HS-27A (cell line): Measurements from ENCODE around the gene MRPL30.
"Not testable (repeated sequence)": the region's sequence is repeated elsewhere in the genome, so short reads cannot be mapped to it uniquely, and the experiment has no call there.

ENCODE experiments used
- DNase-seq: peaks from one replicate; pipeline ENCODE4 v3.0.0-alpha.2; 2012; ENCODE audit warnings: low read depth, missing footprints

The MRPL30 gene

GRCh38 chr2:99184811-99185210, 3.8 kb downstream of the MRPL30 start:
- DNase-seq = no peak

GRCh38 chr2:99187011-99187410, 6.0 kb downstream of the MRPL30 start:
- DNase-seq = no peak

DNA sequence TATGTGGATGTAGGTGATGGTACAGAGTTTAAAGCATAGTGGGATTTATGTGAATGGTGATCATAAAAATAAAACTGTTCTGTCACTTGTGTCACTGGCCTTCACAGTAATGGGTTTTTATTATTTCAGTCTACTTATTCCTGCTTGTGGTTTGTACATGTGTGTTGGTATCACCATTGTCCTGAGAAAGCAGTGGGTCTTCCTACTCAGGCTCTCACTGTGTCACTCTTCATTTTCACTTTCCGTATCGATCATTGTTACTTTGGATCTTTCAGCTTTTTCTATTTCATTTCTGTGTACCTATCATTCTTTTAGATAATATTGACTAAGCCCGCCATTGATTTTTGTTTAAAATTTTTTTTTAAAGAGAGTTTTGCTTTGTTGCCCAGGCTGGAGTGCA, 7.4 kb downstream of the MRPL30 start:
- no peak for DNase-seq

DNA sequence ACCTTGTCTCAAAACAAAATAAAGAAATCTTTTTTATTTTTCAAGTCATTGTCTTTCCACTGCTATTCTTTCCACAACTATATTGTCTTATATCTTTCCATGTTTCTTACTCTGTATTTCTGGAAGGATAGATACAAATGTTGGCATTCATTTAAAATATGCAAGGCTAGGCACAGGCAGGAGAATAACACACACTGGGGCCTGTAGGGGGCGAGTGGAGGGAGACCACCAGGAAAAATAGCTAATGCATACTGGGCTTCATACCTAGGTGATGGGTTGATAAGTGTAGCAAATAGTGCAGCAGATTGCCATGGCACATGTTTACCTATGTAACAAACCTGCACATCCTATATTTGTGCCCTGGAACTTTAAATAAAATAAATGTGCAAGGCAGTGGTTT, 9.6 kb downstream of the MRPL30 start:
- no peak for DNase-seq

GRCh38 chr2:99192364-99192763, 11.4 kb downstream of the MRPL30 start:
- not testable (repeated sequence) for DNase-seq

DNA sequence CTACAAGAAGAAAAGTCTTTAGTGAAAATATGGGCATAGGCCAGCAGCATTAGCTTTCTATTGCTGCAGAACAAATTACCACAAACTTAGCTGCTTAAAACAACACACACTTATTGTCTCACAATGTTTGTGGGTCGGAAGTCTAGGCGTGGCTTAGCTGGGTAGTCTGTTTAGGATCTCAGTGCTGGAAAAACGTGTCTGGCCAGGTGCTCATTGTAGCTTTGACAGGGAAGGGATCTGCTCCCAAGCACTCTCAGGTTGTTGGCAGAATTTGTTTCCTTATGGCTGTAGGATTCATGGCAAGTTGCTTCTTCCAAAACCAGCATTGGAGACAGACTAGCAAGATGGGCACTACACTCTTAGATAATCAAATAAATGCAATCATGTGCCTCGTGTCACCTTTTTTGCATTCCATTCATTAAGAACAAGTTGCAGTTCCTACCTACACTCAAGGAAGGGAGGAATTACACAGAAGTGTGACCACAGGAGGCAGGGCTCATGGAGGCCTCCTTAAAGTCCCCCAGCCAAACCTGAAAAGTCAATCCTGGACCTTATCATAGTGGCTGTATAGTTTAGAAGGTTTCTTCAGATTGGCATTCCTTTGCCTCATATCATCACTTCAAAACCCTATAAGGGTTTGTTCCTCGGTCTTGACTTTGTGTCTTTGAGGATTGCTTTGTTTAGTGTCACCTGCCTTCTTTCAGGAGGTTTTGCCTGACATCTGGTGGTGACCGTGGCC, 17.3 kb downstream of the MRPL30 start:
- no peak for DNase-seq

DNA sequence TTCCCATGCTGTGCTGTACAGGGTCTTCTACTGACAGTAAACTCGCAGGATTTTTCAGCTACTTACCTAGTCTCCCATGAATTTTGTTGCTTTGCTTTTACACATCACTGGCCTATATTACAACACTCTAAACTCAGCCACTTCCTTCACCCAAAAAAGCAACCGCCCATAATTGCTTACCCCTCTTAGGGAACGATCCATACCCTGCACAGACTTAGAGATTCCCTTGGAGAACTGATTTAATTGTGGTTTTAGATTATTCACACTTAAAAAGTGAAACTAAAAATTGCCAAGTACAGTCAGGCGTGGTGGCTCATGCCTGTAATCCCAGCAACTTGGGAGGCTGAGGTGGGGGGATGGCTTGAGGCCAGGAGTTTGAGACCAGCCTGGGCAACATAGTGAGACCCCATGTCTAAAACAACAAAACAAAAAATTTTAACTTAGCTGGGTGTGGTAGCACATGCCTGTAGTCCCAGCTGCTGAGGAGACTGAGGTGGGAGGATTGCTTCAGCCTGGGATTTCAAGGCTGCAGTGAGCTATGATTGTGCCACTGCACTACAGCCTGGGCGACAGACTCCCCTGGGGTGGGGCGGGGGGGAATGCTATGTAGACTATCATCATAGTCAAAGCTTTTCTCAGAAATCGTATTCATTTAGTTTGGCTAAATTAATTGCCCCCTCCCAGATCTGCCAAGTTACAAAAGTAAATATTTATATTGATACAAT, 19.3 kb downstream of the MRPL30 start:
- DNase-seq = no peak

DNA sequence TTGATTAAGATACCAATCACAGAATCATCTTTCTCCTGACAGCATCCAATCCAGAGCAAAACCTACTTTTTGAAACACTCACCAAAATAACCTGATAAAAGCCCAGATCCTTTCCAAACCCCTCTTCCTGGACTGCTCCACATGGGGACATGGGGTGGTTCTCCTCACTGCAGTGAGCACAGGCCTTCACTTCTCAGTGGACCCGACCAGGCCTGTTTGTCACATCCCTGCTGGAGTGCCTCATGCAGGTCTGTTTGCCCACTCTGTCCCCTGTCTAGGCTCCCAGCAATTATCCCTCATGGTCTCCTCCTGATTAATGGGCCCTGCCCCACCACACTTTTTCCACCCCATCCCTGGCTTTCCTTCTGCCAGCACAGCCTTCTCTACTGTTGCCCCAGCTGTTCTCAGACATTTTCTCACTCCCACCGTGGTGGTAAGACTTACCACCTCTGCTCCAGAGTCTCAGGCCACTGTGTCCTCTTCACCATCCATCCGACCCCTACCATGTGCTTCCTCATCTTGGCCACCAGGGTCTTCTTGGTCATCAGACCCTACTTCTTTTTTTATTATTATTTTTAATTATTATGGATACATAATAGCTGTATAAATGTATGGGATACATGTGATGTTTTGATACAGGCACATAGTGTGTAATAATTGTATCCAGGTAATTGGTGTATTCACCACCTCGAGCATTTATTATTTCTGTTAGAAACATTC, 21.1 kb downstream of the MRPL30 start:
- DNase-seq = no peak

DNA sequence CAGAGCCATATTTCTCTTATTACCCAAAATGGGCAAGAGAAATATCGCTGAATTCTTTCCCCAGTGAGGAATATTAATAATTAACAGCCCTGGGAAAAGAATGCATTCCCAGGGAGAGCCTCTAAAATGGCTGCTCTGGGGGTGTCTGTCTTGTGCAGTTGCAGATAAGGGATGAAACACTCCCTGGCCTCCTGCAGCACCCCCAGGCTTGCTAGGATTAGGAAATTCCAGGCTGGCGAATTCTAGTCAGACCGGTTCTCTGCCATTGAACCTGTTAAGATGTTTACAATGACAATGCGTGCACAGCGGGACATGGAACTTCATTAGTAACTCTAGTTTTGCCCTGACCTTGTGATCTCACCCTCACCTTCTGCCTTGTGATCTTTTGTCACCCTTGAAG, 24.5 kb downstream of the MRPL30 start:
- DNase-seq = no peak

DNA sequence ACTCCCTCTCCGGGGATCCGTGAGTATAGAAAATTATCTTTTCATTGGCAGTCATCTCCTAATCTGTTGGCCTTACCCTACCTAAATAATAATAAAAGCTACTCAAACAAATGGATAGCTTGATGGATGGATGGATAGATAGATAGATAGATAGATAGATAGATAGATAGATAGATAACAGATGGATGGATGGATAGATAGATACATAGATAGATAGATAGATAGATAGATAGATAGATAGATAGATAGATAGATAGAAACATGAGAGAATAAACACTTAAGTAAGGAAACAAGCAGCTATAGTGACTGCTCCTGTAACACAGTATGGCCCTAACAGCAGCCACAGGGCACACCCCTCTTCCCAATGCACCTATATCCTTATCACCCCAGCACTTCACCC, 35.1 kb downstream of the MRPL30 start:
- no peak for DNase-seq

DNA sequence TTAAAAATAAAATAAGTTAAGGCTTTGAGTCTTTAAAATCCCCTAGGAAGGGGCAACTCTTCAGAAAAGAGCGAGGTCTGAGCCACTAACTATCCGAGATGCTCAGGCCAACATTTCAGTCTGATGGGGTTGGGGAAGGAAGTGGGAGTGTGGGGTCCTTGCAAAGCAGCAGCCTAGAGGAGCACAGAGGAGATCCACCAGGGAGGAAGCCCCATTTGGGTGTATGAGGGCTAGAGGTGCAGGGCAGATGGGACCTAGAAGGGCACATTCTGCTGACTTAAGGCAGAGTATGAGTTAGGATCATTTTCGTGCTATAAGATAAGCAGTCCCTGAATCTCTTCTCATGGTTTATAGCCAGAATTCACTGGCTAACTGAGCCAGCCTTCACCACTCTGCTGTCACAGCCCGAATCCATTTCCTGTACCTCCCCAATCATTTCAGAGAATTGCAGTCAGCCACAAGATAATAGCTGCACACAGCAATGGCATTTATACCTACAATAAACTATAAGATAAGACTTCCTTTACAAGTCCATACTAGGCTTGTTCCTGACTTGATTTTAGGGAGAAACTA, 37.0 kb downstream of the MRPL30 start:
- no peak for DNase-seq

- not testable (repeated sequence) for DNase-seq
Observed at GRCh38 chr2:99233177-99233576, 52.2 kb downstream of the MRPL30 start.

GRCh38 chr2:99238599-99238998, 57.6 kb downstream of the MRPL30 start:
- DNase-seq = no peak

GRCh38 chr2:99240431-99240830, 59.4 kb downstream of the MRPL30 start:
- DNase-seq = no peak

GRCh38 chr2:99242151-99242550, 61.2 kb downstream of the MRPL30 start:
- DNase-seq = no peak
